Upper lobe of left lung (tissue), 6 donors: ENCODE data around the gene FEM1C. TPM values are rescaled to one million over a fixed set of nuclear protein-coding genes. Genes with fewer than 3 reads are reported as not detected.
A peak's percentile ranks its signal among the peaks of the same experiment; 100 is the strongest.

Experiments used
- ATAC-seq, 2 donors: fragments of 200-7000 bp; cut with Tn5 transposase; one replicate each; pipeline ENCODE4 v1.9.1; 2022; ENCODE audit warnings: mild to moderate bottlenecking in 2 of 2, moderate library complexity in 2 of 2; ENCODE audit not compliant: low FRiP score in 2 of 2
- DNase-seq, 2 donors: peaks; one replicate each; pipeline ENCODE4 v3.0.0-alpha.2; 2019 to 2020
- H3K27ac ChIP-seq, 4 donors: fragments of 200-600 bp; sonication (generic); one replicate each; pipeline ENCODE4 v1.5.1; 2016 to 2019
- H3K27me3 ChIP-seq, 4 donors: fragments of 200-600 bp; sonication (generic); one replicate each; pipeline ENCODE4 v1.5.1; 2017 to 2019
- H3K36me3 ChIP-seq, 4 donors: fragments of 200-600 bp; sonication (generic); one replicate each; pipeline ENCODE4 v1.5.1; 2016 to 2019
- H3K4me1 ChIP-seq, 4 donors: fragments of 200-600 bp; sonication (generic); one replicate each; pipeline ENCODE4 v1.5.1; 2018 to 2019
- H3K4me3 ChIP-seq, 4 donors: fragments of 200-600 bp; sonication (generic); one replicate each; pipeline ENCODE4 v1.5.1; 2017 to 2019; ENCODE audit warnings: mild to moderate bottlenecking in 2 of 4, moderate library complexity in 1 of 4
- H3K9me3 ChIP-seq, 4 donors: fragments of 200-600 bp; sonication (generic); one replicate each; pipeline ENCODE4 v1.5.1; 2018 to 2019
- CTCF ChIP-seq, 6 experiments: fragments of 450-650 bp in 4 of 6; fragments of 200-600 bp in 2 of 6; sonication (generic) in 2 of 6; IDR thresholded peaks; one replicate each; pipeline ENCODE4 v1.5.1; 2016 to 2019; ENCODE audit warnings: antibody characterized with exemption in 6 of 6
- EP300 ChIP-seq, 4 donors: sonication (generic); formaldehyde crosslinking; IDR thresholded peaks; one replicate each; pipeline ENCODE4 v1.5.1; 2017; ENCODE audit warnings: antibody characterized with exemption in 4 of 4, control low read depth in 2 of 4
- POLR2A ChIP-seq, 4 donors: fragments of 450-650 bp; IDR thresholded peaks; one replicate each; pipeline ENCODE4 v1.5.1; 2016 to 2017; ENCODE audit warnings: antibody characterized with exemption in 4 of 4, mild to moderate bottlenecking in 2 of 4
- POLR2AphosphoS5 ChIP-seq, 2 donors: sonication (generic); formaldehyde crosslinking; IDR thresholded peaks; one replicate each; pipeline ENCODE4 v1.5.1; 2017; ENCODE audit warnings: antibody characterized with exemption in 2 of 2
- WGBS, 2 donors: methylation state at CpG; one replicate each; pipeline ENCODE4 v1.1.5; 2017 to 2018; 5-methylcytosine and 5-hydroxymethylcytosine counted together
- total RNA-seq, 6 donors: library from RNA; depleted of rRNA in 4 of 6; stranded (reverse); fragments of >200 nt in 4 of 6; gene quantifications; one replicate each; pipeline versions ENCODE4 v1.1.0 to v1.2.1, GENCODE V29; 2016 to 2021
- donor health status: DM: no; HTN: no; CAD: no; lungs with moderate emphysema.
- donor health status: DM: no; HTN: yes; CAD: no; lungs with severe emphysema.

The FEM1C gene
- total RNA-seq, 6 donors from 2014 or later, result 9.7 to 39.8 (median 24.5) TPM

GRCh38 chr5:115553082-115553481, 8.5 kb upstream of the FEM1C start:
- Histone ChIP-seq H3K9me3 (no peaks in the 10 kb centered on the region), H3K36me3 (no peaks in the 10 kb centered on the region), H3K4me1 (peaks cover under 1 to 13% (median 10%) of the 10 kb centered on the region in 4 donors), H3K4me3 (no peak overlapping the region), H3K27ac (no peak overlapping the region), H3K27me3 (no peaks in the 10 kb centered on the region)
- 89 to 91% methylated on average over 4 of the region's 4 CpGs for WGBS, 2 donors
- TF ChIP-seq POLR2A (IDR thresholded peaks at IDR 0.05) (no peak), POLR2AphosphoS5 (IDR thresholded peaks at IDR 0.05) (no peak), CTCF (IDR thresholded peaks at IDR 0.05) (no peak), EP300 (IDR thresholded peaks at IDR 0.05) (no peak)
- DNase-seq, result no peak
- no peak for ATAC-seq

GRCh38 chr5:115551415-115551814, 6.8 kb upstream of the FEM1C start:
- peaks cover 0 to 3% (median 0%) of the 10 kb centered on the region in 4 donors for H3K9me3 ChIP-seq
- DNase-seq (no peak), ATAC-seq (peak in 1 of 2 donors; percentile 93)
- H3K4me1 ChIP-seq, result no peaks in the 10 kb centered on the region
- no peaks in the 10 kb centered on the region for H3K27me3 ChIP-seq
- WGBS, 2 donors, result 64 to 65% methylated on average over 4 of the region's 4 CpGs
- no peaks in the 10 kb centered on the region for H3K36me3 ChIP-seq
- H3K27ac ChIP-seq, result no peak overlapping the region
- TF ChIP-seq EP300 (IDR thresholded peaks at IDR 0.05), result no peak
- TF ChIP-seq POLR2A (IDR thresholded peaks at IDR 0.05), result no peak
- no peak for TF ChIP-seq CTCF (IDR thresholded peaks at IDR 0.05)
- no peak for TF ChIP-seq POLR2AphosphoS5 (IDR thresholded peaks at IDR 0.05)
- no peak overlapping the region for H3K4me3 ChIP-seq

GRCh38 chr5:115549154-115549553, 4.6 kb upstream of the FEM1C start:
- no peak overlapping the region for H3K4me3 ChIP-seq
- H3K27ac ChIP-seq, result no peak overlapping the region
- H3K27me3 ChIP-seq, result no peaks in the 10 kb centered on the region
- no peaks in the 10 kb centered on the region for H3K36me3 ChIP-seq
- ATAC-seq, result no peak
- 64 to 65% methylated on average over 3 of the region's 3 CpGs for WGBS, 2 donors
- TF ChIP-seq POLR2A (IDR thresholded peaks at IDR 0.05) (no peak), POLR2AphosphoS5 (IDR thresholded peaks at IDR 0.05) (no peak), EP300 (IDR thresholded peaks at IDR 0.05) (no peak), CTCF (IDR thresholded peaks at IDR 0.05) (no peak)
- peaks cover 0 to 9% (median 5%) of the 10 kb centered on the region in 4 donors for H3K9me3 ChIP-seq
- no peak for DNase-seq
- H3K4me1 ChIP-seq, result peaks cover 0 to 4% (median 0%) of the 10 kb centered on the region in 4 donors

GRCh38 chr5:115548683-115549082, 4.1 kb upstream of the FEM1C start:
- no peak overlapping the region for H3K4me3 ChIP-seq
- H3K4me1 ChIP-seq, result peaks cover 0 to 4% (median 0%) of the 10 kb centered on the region in 4 donors
- no peak overlapping the region for H3K27ac ChIP-seq
- no peaks in the 10 kb centered on the region for H3K27me3 ChIP-seq
- 89 to 93% methylated on average over 4 of the region's 4 CpGs for WGBS, 2 donors
- DNase-seq (no peak), ATAC-seq (no peak)
- TF ChIP-seq EP300 (IDR thresholded peaks at IDR 0.05) (no peak), CTCF (IDR thresholded peaks at IDR 0.05) (no peak), POLR2A (IDR thresholded peaks at IDR 0.05) (no peak), POLR2AphosphoS5 (IDR thresholded peaks at IDR 0.05) (no peak)
- H3K9me3 ChIP-seq, result peaks cover 0 to 9% (median 5%) of the 10 kb centered on the region in 4 donors
- no peaks in the 10 kb centered on the region for H3K36me3 ChIP-seq

- TF ChIP-seq POLR2AphosphoS5 (IDR thresholded peaks at IDR 0.05) (no peak), EP300 (IDR thresholded peaks at IDR 0.05) (no peak), POLR2A (IDR thresholded peaks at IDR 0.05) (no peak), CTCF (IDR thresholded peaks at IDR 0.05) (no peak)
- Histone ChIP-seq H3K27ac (peak overlapping the region; percentile 94 to 99 (median 98)), H3K36me3 (peaks cover 0 to 6% (median 0%) of the 10 kb centered on the region in 4 donors), H3K9me3 (peaks cover 0 to 9% (median 5%) of the 10 kb centered on the region in 4 donors), H3K27me3 (no peaks in the 10 kb centered on the region), H3K4me3 (peak overlapping the region in 2 of 4 donors; percentile 80 to 90), H3K4me1 (peaks cover 7 to 26% (median 13%) of the 10 kb centered on the region in 4 donors)
- WGBS, 2 donors, result 97 to 98% methylated on average over 9 of the region's 9 CpGs
- no peak for ATAC-seq
- no peak for DNase-seq
Observed at GRCh38 chr5:115545351-115545882, 842 bp upstream of the FEM1C start.
